ENCODE results near the gene IL1RAP.

The IL1RAP gene

GRCh38 chr3:190545191-190545590 lies 31.3 kb downstream of the IL1RAP start:
- no peak for FAIRE-seq

GRCh38 chr3:190546881-190547510 lies 33.1 kb downstream of the IL1RAP start:
- FAIRE-seq: no peak

GRCh38 chr3:190548031-190548656 lies 34.3 kb downstream of the IL1RAP start:
- no peak for FAIRE-seq

GRCh38 chr3:190552021-190552420 lies 38.1 kb downstream of the IL1RAP start:
- FAIRE-seq: no peak

GRCh38 chr3:190552969-190553759 lies 39.3 kb downstream of the IL1RAP start:
- no peak for FAIRE-seq

GRCh38 chr3:190554197-190554596 lies 40.3 kb downstream of the IL1RAP start:
- FAIRE-seq: no peak

GRCh38 chr3:190556351-190556750 lies 42.5 kb downstream of the IL1RAP start:
- FAIRE-seq: no peak

- FAIRE-seq: no peak
Observed at GRCh38 chr3:190557296-190557695, 43.4 kb downstream of the IL1RAP start.

GRCh38 chr3:190558316-190558715 lies 44.4 kb downstream of the IL1RAP start:
- FAIRE-seq: no peak

- no peak for FAIRE-seq
Observed at GRCh38 chr3:190558796-190559195, 44.9 kb downstream of the IL1RAP start.

- FAIRE-seq: no peak
Observed at GRCh38 chr3:190560013-190560895, 46.4 kb downstream of the IL1RAP start.

GRCh38 chr3:190562866-190563510 lies 49.1 kb downstream of the IL1RAP start:
- FAIRE-seq: no peak

GRCh38 chr3:190564175-190564574 lies 50.3 kb downstream of the IL1RAP start:
- no peak for FAIRE-seq

GRCh38 chr3:190566043-190566933 lies 52.4 kb downstream of the IL1RAP start:
- FAIRE-seq: no peak

- FAIRE-seq: no peak
Observed at GRCh38 chr3:190568036-190568435, 54.2 kb downstream of the IL1RAP start.

GRCh38 chr3:190574473-190574872 lies 60.6 kb downstream of the IL1RAP start:
- no peak for FAIRE-seq

GRCh38 chr3:190575437-190576185 lies 61.7 kb downstream of the IL1RAP start:
- FAIRE-seq: no peak

- no peak for FAIRE-seq
Observed at GRCh38 chr3:190577225-190577624, 63.3 kb downstream of the IL1RAP start.

GRCh38 chr3:190579514-190580137 lies 65.7 kb downstream of the IL1RAP start:
- no peak for FAIRE-seq

GRCh38 chr3:190580417-190580816 lies 66.5 kb downstream of the IL1RAP start:
- FAIRE-seq: no peak

All from TTC549 (cell line).